IPS DF 19.7 (cell line): Measurements from ENCODE around the gene MIB1.
"Not testable (repeated sequence)": the region's sequence is repeated elsewhere in the genome, so short reads cannot be mapped to it uniquely, and the experiment has no call there.

Experiments
- DNase-seq: peaks from one replicate; pipeline ENCODE4 v3.0.0-alpha.2; 2013; ENCODE audit warnings: low read depth, low spot score

Gene MIB1

GRCh38 chr18:21740538-21741311, at the start of gene MIB1:
Gene MIB1, plus strand, starts transcription at chr18:21740792. Its CDS starts 792 bp downstream, at chr18:21741584.
- peak; percentile 67 for DNase-seq

- DNase-seq, result no peak
Measured at GRCh38 chr18:21693322-21693721, 47.3 kb upstream of the MIB1 start.

- no peak for DNase-seq
Measured at GRCh38 chr18:21700528-21701075, 40.0 kb upstream of the MIB1 start.

- DNase-seq, result no peak
Measured at GRCh38 chr18:21701621-21702020, 39.0 kb upstream of the MIB1 start.

- no peak for DNase-seq
Measured at GRCh38 chr18:21702602-21703001, 38.0 kb upstream of the MIB1 start.

- no peak for DNase-seq
Measured at GRCh38 chr18:21703241-21703820, 37.3 kb upstream of the MIB1 start.

GRCh38 chr18:21704603-21705364, 35.8 kb upstream of the MIB1 start, which contains the start of gene ABHD3:
Gene ABHD3, minus strand, starts transcription at chr18:21704774. Its CDS starts 109 bp downstream, at chr18:21704665.
- DNase-seq, result peak; percentile 47

GRCh38 chr18:21706386-21706865, 34.2 kb upstream of the MIB1 start:
- DNase-seq, result no peak

GRCh38 chr18:21707130-21707529, 33.5 kb upstream of the MIB1 start:
- not testable (repeated sequence) for DNase-seq

GRCh38 chr18:21714474-21714873, 26.1 kb upstream of the MIB1 start:
- no peak for DNase-seq

- no peak for DNase-seq
Measured at GRCh38 chr18:21722687-21723086, 17.9 kb upstream of the MIB1 start.

GRCh38 chr18:21725201-21725600, 15.4 kb upstream of the MIB1 start:
- DNase-seq, result no peak

GRCh38 chr18:21727702-21728101, 12.9 kb upstream of the MIB1 start:
- DNase-seq, result no peak

- DNase-seq, result no peak
Measured at GRCh38 chr18:21733011-21733410, 7.6 kb upstream of the MIB1 start.

- peak; percentile 23 for DNase-seq
Measured at GRCh38 chr18:21735452-21736015, 5.1 kb upstream of the MIB1 start.

- DNase-seq, result not testable (repeated sequence)
Measured at GRCh38 chr18:21736926-21737325, 3.7 kb upstream of the MIB1 start.

GRCh38 chr18:21739604-21740537, 721 bp upstream of the MIB1 start:
- DNase-seq, result no peak

- DNase-seq, result no peak
Measured at GRCh38 chr18:21741312-21741561, 645 bp downstream of the MIB1 start.

- no peak for DNase-seq
Measured at GRCh38 chr18:21741562-21742314, 1.1 kb downstream of the MIB1 start.

GRCh38 chr18:21742315-21742687, 1.7 kb downstream of the MIB1 start:
- DNase-seq, result no peak
